ENCODE results near the gene ACE.

Gene ACE

DNA sequence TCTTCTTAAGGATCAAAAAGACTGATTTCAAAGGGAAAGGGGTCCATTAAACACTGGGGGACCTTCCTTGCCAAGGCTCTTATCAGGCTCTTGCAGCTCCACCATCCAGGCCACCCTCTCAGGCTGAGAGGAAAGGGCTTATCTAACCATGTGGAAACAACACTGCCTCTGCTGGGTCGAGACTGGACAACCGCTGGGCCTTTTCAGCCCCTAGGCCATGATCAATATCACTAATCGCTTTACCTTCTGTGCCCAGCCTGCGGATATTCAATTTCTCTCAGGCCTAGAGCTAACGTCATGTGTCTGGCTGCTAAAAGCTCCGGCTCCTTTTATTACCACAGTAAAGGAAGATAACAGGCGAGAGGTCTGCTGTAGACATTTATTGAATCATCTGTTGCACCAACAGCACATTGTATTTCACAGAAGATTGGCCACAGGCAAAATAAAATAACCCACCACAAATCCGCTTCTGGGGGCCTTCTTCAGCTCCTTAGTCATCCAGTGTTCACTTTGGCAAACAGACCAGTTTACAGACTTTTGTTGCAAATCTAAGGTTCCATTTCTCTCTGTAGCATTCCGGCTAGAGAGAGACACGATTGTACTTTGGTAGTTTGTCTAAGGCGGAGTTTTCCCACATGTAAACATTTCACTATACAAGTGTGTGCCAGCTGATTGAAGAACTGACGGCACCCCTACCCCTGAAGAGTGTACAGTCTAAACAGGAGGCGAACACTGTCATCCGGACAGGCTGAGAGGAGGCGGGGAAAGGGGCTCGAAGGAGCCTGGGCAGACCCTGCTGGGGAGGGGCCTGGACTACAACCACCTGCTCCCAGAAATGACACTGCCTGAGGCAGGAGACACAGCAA is 44.7 kb upstream of the ACE start:
- Histone ChIP-seq H2BK120ac (ENCODE audit: insufficient read depth, low read length, poor library complexity) (no peak overlapping the region), H2BK12ac (ENCODE audit: low read length) (no peak overlapping the region), H3K9me3 (ENCODE audit: insufficient read depth, low read depth, low read length) (no peaks in the 10 kb centered on the region), H3K9ac (ENCODE audit: low read length) (no peak overlapping the region), H3K79me1 (ENCODE audit: low read length) (peaks cover 7% of the 10 kb centered on the region), H4K12ac (ENCODE audit: low read depth, low read length) (no peak overlapping the region), H3K36me3 (ENCODE audit: control insufficient read depth in 1 of 2, insufficient read depth in 2 of 2, low read length in 2 of 2) (peaks cover 26 to 27% of the 10 kb centered on the region in 2 experiments), H2BK5ac (ENCODE audit: low read depth, low read length, poor library complexity) (peak overlapping the region; percentile 23), H3K23ac (ENCODE audit: low read length) (no peak overlapping the region), H4K8ac (ENCODE audit: low read depth, low read length) (no peak overlapping the region), H3K14ac (ENCODE audit: low read length) (no peak overlapping the region), H2AFZ (ENCODE audit: insufficient read depth, low read length, poor library complexity) (no peak overlapping the region), H3K27ac (ENCODE audit: low read depth, low read length) (peak overlapping the region; percentile 67), H3K4me2 (ENCODE audit: low read length) (peak overlapping the region; percentile 4), H3K4me1 (ENCODE audit: control insufficient read depth in 1 of 2, insufficient read depth in 2 of 2, low read length in 2 of 2) (peaks cover 29 to 40% of the 10 kb centered on the region in 2 experiments), H4K91ac (ENCODE audit: low read depth, low read length) (no peak overlapping the region), H3K27me3 (ENCODE audit: insufficient read depth, low read length) (no peaks in the 10 kb centered on the region), H3K18ac (ENCODE audit: low read length) (no peak overlapping the region), H3K4ac (ENCODE audit: low read depth, low read length) (no peak overlapping the region), H2AK5ac (ENCODE audit: low read length) (no peak overlapping the region), H3K4me3 (ENCODE audit: low read depth, low read length) (no peak overlapping the region), H3K79me2 (ENCODE audit: control insufficient read depth, insufficient read depth, low read length, poor library complexity) (no peaks in the 10 kb centered on the region)
- DNase-seq, result peak in 1 of 2 donors; percentile 10
- no CpG with 5 or more reads among the region's 16 CpGs for WGBS (ENCODE audit: extremely low coverage, insufficient coverage, insufficient read length)

DNA sequence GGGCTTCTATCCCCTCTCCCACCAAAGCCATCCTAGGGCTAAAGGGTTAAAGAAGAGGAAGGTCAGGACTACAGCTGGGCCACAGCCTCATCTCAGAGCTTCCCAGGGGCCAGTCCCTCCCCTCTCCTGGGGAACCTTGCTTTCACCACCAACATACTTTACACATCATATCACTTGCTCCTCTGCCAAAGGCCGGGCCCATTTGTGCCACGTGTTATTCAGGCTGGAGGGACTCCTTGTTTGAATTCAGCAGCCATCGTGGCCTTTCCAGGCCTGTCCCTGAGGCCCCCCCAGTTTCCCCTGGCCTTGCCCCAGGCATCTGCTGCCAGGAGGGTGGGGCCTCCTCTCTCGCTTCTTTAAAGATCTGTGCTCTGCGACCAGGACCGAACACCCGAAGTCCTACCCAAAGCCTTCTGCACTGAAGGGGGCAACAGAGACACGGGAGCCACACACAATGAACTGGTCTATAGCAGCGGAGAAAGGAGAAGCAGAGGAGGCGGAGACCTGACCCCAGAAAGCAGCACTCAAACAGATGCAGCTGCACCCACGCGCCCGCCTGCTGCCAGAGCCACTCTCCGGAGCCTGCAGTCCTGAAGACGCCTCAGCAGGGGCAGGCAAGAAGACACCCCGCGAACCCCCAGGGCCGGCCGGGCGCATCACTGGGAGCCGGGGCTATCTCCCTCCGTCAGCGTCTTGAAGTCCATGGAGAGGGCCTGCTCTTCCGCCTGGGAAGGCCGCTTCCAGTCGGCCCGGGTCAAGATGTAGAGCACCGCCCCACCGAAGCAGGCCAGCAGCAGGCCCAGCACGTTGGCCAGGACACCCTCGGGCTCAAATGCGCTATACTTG is 42.9 kb upstream of the ACE start:
- peaks cover 20 to 24% of the 10 kb centered on the region in 2 experiments for H3K36me3 ChIP-seq (ENCODE audit: control insufficient read depth in 1 of 2, insufficient read depth in 2 of 2, low read length in 2 of 2)
- no peak overlapping the region for H3K4me2 ChIP-seq (ENCODE audit: low read length)
- H4K12ac ChIP-seq (ENCODE audit: low read depth, low read length), result no peak overlapping the region
- H3K4ac ChIP-seq (ENCODE audit: low read depth, low read length), result no peak overlapping the region
- WGBS (ENCODE audit: extremely low coverage, insufficient coverage, insufficient read length), result no CpG with 5 or more reads among the region's 32 CpGs
- peak overlapping the region; percentile 26 for H2AK5ac ChIP-seq (ENCODE audit: low read length)
- peak overlapping the region; percentile 59 for H4K91ac ChIP-seq (ENCODE audit: low read depth, low read length)
- H3K27ac ChIP-seq (ENCODE audit: low read depth, low read length), result peak overlapping the region; percentile 42
- H3K18ac ChIP-seq (ENCODE audit: low read length), result peak overlapping the region; percentile 51
- H3K14ac ChIP-seq (ENCODE audit: low read length), result peak overlapping the region; percentile 23
- H3K23ac ChIP-seq (ENCODE audit: low read length), result no peak overlapping the region
- peaks cover 23 to 32% of the 10 kb centered on the region in 2 experiments for H3K4me1 ChIP-seq (ENCODE audit: control insufficient read depth in 1 of 2, insufficient read depth in 2 of 2, low read length in 2 of 2)
- H4K8ac ChIP-seq (ENCODE audit: low read depth, low read length), result no peak overlapping the region
- no peak overlapping the region for H3K4me3 ChIP-seq (ENCODE audit: low read depth, low read length)
- H3K79me1 ChIP-seq (ENCODE audit: low read length), result peaks cover 7% of the 10 kb centered on the region
- DNase-seq, result peak in 1 of 2 donors; percentile 24
- peak overlapping the region; percentile 27 for H2BK5ac ChIP-seq (ENCODE audit: low read depth, low read length, poor library complexity)
- no peaks in the 10 kb centered on the region for H3K9me3 ChIP-seq (ENCODE audit: insufficient read depth, low read depth, low read length)
- H2BK120ac ChIP-seq (ENCODE audit: insufficient read depth, low read length, poor library complexity), result peak overlapping the region; percentile 35
- no peak overlapping the region for H3K9ac ChIP-seq (ENCODE audit: low read length)
- H3K27me3 ChIP-seq (ENCODE audit: insufficient read depth, low read length), result no peaks in the 10 kb centered on the region
- no peak overlapping the region for H2AFZ ChIP-seq (ENCODE audit: insufficient read depth, low read length, poor library complexity)
- peak overlapping the region; percentile 16 for H2BK12ac ChIP-seq (ENCODE audit: low read length)
- no peaks in the 10 kb centered on the region for H3K79me2 ChIP-seq (ENCODE audit: control insufficient read depth, insufficient read depth, low read length, poor library complexity)

DNA sequence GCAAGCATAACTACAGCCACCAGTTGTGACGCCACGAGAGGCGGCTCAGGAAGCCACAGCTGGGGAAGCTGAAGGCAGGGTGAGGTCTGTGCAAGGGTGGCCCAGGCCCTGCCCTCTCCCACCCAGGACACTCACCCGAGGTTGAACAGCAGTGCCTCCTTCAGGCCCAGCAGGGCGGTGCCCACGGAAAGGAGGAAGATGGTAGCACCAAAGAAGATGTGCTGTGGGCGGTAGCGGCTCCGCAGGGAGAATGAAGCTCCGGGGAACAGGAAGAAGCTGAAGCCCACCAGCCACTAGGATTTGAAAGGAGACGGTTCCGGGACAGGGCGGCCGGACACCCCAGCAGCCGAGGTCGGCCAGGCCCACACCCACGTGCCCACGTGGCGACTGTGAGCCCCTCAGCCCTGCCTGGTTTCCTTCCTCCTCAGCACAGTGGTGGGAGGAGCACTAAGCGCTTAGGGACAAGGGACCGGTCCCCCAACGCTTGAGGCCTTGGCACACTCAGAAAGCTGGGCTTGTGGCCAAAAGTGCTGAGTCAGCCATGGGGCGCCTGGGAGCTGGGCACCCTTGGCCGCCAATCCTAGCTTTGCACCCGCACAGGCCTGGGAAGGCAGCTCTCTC is 41.8 kb upstream of the ACE start:
- WGBS (ENCODE audit: extremely low coverage, insufficient coverage, insufficient read length), result no CpG with 5 or more reads among the region's 25 CpGs
- no peaks in the 10 kb centered on the region for H3K9me3 ChIP-seq (ENCODE audit: insufficient read depth, low read depth, low read length)
- peaks cover 7% of the 10 kb centered on the region for H3K79me1 ChIP-seq (ENCODE audit: low read length)
- no peak overlapping the region for H3K27ac ChIP-seq (ENCODE audit: low read depth, low read length)
- H4K8ac ChIP-seq (ENCODE audit: low read depth, low read length), result no peak overlapping the region
- H2BK12ac ChIP-seq (ENCODE audit: low read length), result no peak overlapping the region
- H3K14ac ChIP-seq (ENCODE audit: low read length), result no peak overlapping the region
- H3K4me1 ChIP-seq (ENCODE audit: control insufficient read depth in 1 of 2, insufficient read depth in 2 of 2, low read length in 2 of 2), result peaks cover 23 to 31% of the 10 kb centered on the region in 2 experiments
- no peak overlapping the region for H3K4me2 ChIP-seq (ENCODE audit: low read length)
- H3K9ac ChIP-seq (ENCODE audit: low read length), result no peak overlapping the region
- no peak overlapping the region for H3K23ac ChIP-seq (ENCODE audit: low read length)
- H3K4ac ChIP-seq (ENCODE audit: low read depth, low read length), result no peak overlapping the region
- H3K36me3 ChIP-seq (ENCODE audit: control insufficient read depth in 1 of 2, insufficient read depth in 2 of 2, low read length in 2 of 2), result peaks cover 12 to 18% of the 10 kb centered on the region in 2 experiments
- DNase-seq, result no peak
- no peak overlapping the region for H2BK120ac ChIP-seq (ENCODE audit: insufficient read depth, low read length, poor library complexity)
- H4K12ac ChIP-seq (ENCODE audit: low read depth, low read length), result no peak overlapping the region
- no peak overlapping the region for H2AFZ ChIP-seq (ENCODE audit: insufficient read depth, low read length, poor library complexity)
- H3K79me2 ChIP-seq (ENCODE audit: control insufficient read depth, insufficient read depth, low read length, poor library complexity), result no peaks in the 10 kb centered on the region
- H2BK5ac ChIP-seq (ENCODE audit: low read depth, low read length, poor library complexity), result no peak overlapping the region
- no peaks in the 10 kb centered on the region for H3K27me3 ChIP-seq (ENCODE audit: insufficient read depth, low read length)
- no peak overlapping the region for H4K91ac ChIP-seq (ENCODE audit: low read depth, low read length)
- peak overlapping the region; percentile 35 for H3K18ac ChIP-seq (ENCODE audit: low read length)
- H3K4me3 ChIP-seq (ENCODE audit: low read depth, low read length), result no peak overlapping the region
- H2AK5ac ChIP-seq (ENCODE audit: low read length), result no peak overlapping the region
